IPS DF 4.7 (cell line): ENCODE data around the gene GABRA5.
"Not testable (repeated sequence)": the region's sequence is repeated elsewhere in the genome, so short reads cannot be mapped to it uniquely, and the experiment has no call there.

ENCODE experiments used
- DNase-seq: peaks from one replicate; pipeline ENCODE4 v3.0.0-alpha.2; 2013; ENCODE audit warnings: low spot score; ENCODE audit errors: extremely low read depth

Gene GABRA5

GRCh38 chr15:26866298-26867199 is at the start of gene GABRA5:
Gene GABRA5, plus strand, starts transcription at chr15:26867062. Its CDS starts 2,187 bp downstream, at chr15:26869249.
- no peak for DNase-seq

DNA sequence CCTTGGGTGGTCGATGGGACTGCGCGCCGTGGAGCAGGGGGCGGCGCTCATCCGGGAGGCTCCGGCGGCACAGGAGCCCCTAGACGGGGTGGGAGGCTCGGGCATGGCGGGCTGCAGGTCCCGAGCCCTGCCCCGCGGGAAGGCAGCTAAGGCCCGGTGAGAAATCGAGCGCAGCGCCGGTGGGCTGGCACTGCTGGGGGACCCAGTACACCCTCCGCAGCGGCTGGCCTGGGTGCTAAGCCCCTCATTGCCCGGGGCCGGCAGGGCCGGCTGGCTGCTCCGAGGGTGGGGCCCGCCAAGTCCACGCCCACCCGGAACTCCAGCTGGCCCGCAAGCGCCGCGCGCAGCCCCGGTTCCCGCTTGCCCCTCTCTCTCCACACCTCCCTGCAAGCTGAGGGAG is 35.7 kb upstream of the GABRA5 start:
- not testable (repeated sequence) for DNase-seq

- DNase-seq, result no peak
Observed at GRCh38 chr15:26831951-26832350, 34.9 kb upstream of the GABRA5 start.

DNA sequence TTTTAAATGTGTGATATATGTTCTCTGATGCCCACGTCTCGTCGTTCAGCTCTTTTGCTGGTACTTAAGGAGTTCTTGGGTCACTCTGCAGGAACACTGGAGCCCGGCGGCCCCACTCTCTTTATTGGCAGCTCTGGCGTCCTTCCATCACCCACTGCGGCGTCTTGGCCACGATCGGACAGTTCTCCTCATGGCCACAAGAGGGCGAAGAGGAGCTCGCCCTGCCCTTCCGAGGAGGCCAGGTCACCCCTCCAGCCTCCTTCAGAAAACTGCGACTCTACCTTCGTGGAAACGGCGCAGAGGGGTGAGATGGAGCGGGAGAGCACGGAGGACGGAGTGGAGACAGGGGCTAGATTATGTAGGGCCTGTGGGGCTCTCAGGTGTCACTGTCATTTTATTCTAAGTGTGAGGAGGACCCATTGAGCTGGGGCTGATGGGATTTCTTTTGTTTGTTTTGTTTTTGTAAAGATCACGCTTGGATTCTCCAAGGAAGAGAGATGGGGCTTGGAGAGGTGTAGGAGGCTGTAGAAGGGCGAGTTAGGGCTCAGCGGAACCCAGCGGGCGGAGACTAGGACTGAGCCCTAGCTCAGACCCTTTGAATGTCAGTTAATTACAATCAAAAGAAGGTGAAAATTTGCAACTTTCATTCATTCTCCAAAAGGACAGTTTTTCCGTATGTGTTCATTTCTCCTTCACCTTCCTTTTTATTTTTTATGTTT is 28.0 kb upstream of the GABRA5 start:
- DNase-seq, result peak; percentile 36

GRCh38 chr15:26841514-26841913 is 25.3 kb upstream of the GABRA5 start:
- DNase-seq, result no peak

- DNase-seq, result no peak
Observed at GRCh38 chr15:26841941-26842340, 24.9 kb upstream of the GABRA5 start.

GRCh38 chr15:26842391-26842790 is 24.5 kb upstream of the GABRA5 start:
- no peak for DNase-seq

- DNase-seq, result no peak
Observed at GRCh38 chr15:26844901-26845300, 22.0 kb upstream of the GABRA5 start.

DNA sequence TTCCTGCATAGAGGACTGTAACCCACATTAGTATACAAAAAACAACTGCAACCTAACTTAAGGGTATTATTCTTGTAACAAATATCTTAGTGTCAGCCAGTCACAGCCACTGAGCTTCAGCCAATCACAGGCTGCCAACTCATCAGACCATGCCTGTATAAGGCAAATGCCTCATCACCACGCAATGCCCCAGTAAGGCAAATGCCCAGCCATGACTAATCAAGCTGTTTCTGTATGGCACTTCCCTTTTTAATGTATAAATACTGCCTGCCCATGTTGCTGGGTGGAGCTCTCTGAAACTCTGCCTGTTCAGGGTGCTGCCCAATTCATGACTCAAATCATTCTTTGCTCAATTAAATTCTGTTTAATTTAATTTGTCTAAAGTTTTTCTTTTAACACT is 18.4 kb upstream of the GABRA5 start:
- DNase-seq, result no peak

DNA sequence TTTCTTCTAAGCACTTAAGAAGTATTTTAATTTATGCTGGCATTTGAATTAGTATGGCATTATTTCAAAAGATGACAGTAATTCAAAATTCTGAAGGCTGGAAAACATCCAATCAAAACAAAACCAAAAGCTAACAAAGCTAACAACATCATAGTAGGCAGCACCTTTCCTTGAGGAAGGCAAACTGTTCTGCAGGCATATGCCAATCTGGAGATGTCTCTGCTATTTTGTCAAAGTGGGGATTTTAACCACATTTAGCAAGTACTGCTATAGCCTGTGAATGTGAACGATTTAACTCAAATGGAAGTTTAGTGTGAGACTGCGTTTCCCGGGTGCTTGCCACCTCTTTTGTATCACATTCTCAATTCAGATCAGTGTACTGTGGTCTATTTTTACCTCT is 16.7 kb upstream of the GABRA5 start:
- no peak for DNase-seq

- DNase-seq, result no peak
Observed at GRCh38 chr15:26852980-26853379, 13.9 kb upstream of the GABRA5 start.

DNA sequence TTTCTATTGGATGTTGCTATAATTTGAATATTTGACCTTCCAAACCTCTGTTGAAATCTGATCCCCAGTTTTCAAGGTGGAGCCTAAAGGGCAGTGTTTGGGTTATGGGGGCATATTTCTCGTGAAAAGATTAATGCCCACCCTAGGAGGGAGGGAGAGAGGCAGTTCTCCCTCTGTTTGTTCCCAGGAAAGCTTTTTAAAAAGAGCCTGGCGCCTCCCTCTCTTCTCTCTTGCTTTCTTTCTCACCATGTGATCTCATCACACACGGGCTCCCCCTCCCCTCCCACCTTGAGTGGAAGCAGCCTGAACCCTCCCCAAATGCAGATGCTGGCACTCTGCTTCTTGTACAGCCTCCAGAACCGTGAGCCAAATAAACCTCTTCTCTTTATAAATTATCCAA is 12.4 kb upstream of the GABRA5 start:
- DNase-seq, result no peak

- no peak for DNase-seq
Observed at GRCh38 chr15:26864664-26865191, 2.1 kb upstream of the GABRA5 start.

- DNase-seq, result no peak
Observed at GRCh38 chr15:26867200-26868007, 542 bp downstream of the GABRA5 start.

GRCh38 chr15:26868029-26868685 is 1.3 kb downstream of the GABRA5 start:
- no peak for DNase-seq

- no peak for DNase-seq
Observed at GRCh38 chr15:26869628-26870027, 2.8 kb downstream of the GABRA5 start.

DNA sequence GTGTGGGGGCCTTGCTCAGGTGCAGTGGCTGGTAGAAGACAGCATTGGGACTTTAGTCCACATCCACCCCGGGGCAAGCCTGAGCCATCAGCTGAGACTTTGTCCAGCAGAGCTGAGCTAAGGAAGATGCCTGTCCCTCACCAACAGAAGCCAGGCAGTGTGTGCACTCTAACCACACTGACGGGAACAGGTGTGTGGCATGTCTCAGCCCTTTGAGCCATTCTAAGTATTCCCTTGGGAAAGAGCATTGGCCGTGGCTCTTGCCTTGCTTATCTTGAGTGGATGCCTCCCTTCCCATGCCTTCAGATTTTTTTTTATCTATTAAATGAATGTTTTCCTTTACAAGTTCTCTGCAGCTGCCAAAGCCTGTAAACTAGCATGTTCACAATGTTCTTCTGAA is 3.5 kb downstream of the GABRA5 start:
- DNase-seq, result no peak

- DNase-seq, result no peak
Observed at GRCh38 chr15:26872206-26872605, 5.3 kb downstream of the GABRA5 start.

- no peak for DNase-seq
Observed at GRCh38 chr15:26873846-26874245, 7.0 kb downstream of the GABRA5 start.

GRCh38 chr15:26874774-26875475 is 8.1 kb downstream of the GABRA5 start:
- no peak for DNase-seq
